ENCODE data around the gene MVB12B. TPM values are rescaled to one million over a fixed set of nuclear protein-coding genes. Genes with fewer than 3 reads are reported as not detected.

MVB12B gene
- total RNA-seq, 2 experiments from 2014 or later = 7.9 to 9.5 TPM

GRCh38 chr9:126298063-126298801, 28.4 kb upstream of the MVB12B start:
- no peaks in the 10 kb centered on the region for H3K9me3 Mint-ChIP-seq
- H3K27ac Mint-ChIP-seq = no peak overlapping the region
- H3K27me3 Mint-ChIP-seq = no peaks in the 10 kb centered on the region
- no peak for DNase-seq
- H3K4me1 Mint-ChIP-seq = peaks cover 2% of the 10 kb centered on the region
- H3K4me3 Mint-ChIP-seq = no peak overlapping the region
- no peaks in the 10 kb centered on the region for H3K36me3 Mint-ChIP-seq

GRCh38 chr9:126299706-126300276, 26.8 kb upstream of the MVB12B start:
- Mint-ChIP-seq H3K9me3 (no peaks in the 10 kb centered on the region), H3K4me3 (no peak overlapping the region), H3K27me3 (no peaks in the 10 kb centered on the region), H3K36me3 (no peaks in the 10 kb centered on the region), H3K4me1 (peaks cover 3% of the 10 kb centered on the region), H3K27ac (no peak overlapping the region)
- DNase-seq = no peak

GRCh38 chr9:126301196-126301595, 25.4 kb upstream of the MVB12B start:
- H3K27me3 Mint-ChIP-seq = no peaks in the 10 kb centered on the region
- DNase-seq = no peak
- no peaks in the 10 kb centered on the region for H3K9me3 Mint-ChIP-seq
- H3K4me1 Mint-ChIP-seq = peaks cover 4% of the 10 kb centered on the region
- no peaks in the 10 kb centered on the region for H3K36me3 Mint-ChIP-seq
- H3K4me3 Mint-ChIP-seq = no peak overlapping the region
- H3K27ac Mint-ChIP-seq = no peak overlapping the region

- no peaks in the 10 kb centered on the region for H3K27me3 Mint-ChIP-seq
- peak; percentile 36 for DNase-seq
- no peak overlapping the region for H3K4me3 Mint-ChIP-seq
Measured at GRCh38 chr9:126301985-126302603, 24.5 kb upstream of the MVB12B start.

GRCh38 chr9:126302730-126303129, 23.9 kb upstream of the MVB12B start:
- Mint-ChIP-seq H3K27me3 (no peaks in the 10 kb centered on the region), H3K4me3 (no peak overlapping the region), H3K4me1 (peaks cover 4% of the 10 kb centered on the region), H3K9me3 (no peaks in the 10 kb centered on the region), H3K27ac (no peak overlapping the region), H3K36me3 (no peaks in the 10 kb centered on the region)
- no peak for DNase-seq

More at GRCh38 chr9:126301985-126302603, 24.5 kb upstream of the MVB12B start:
- no peaks in the 10 kb centered on the region for H3K36me3 Mint-ChIP-seq
- no peaks in the 10 kb centered on the region for H3K9me3 Mint-ChIP-seq
- no peak overlapping the region for H3K27ac Mint-ChIP-seq
- H3K4me1 Mint-ChIP-seq = peaks cover 4% of the 10 kb centered on the region

GRCh38 chr9:126303488-126303887, 23.1 kb upstream of the MVB12B start:
- no peak for DNase-seq
- Mint-ChIP-seq H3K27ac (no peak overlapping the region), H3K4me3 (no peak overlapping the region), H3K27me3 (no peaks in the 10 kb centered on the region), H3K36me3 (no peaks in the 10 kb centered on the region), H3K9me3 (no peaks in the 10 kb centered on the region), H3K4me1 (peaks cover 4% of the 10 kb centered on the region)

GRCh38 chr9:126304207-126304970, 22.2 kb upstream of the MVB12B start:
- peaks cover 4% of the 10 kb centered on the region for H3K4me1 Mint-ChIP-seq
- no peak overlapping the region for H3K4me3 Mint-ChIP-seq
- H3K36me3 Mint-ChIP-seq = no peaks in the 10 kb centered on the region
- H3K27ac Mint-ChIP-seq = no peak overlapping the region
- H3K27me3 Mint-ChIP-seq = no peaks in the 10 kb centered on the region
- no peaks in the 10 kb centered on the region for H3K9me3 Mint-ChIP-seq
- DNase-seq = no peak

- H3K36me3 Mint-ChIP-seq = no peaks in the 10 kb centered on the region
- DNase-seq = no peak
- no peaks in the 10 kb centered on the region for H3K9me3 Mint-ChIP-seq
- no peak overlapping the region for H3K4me3 Mint-ChIP-seq
- H3K4me1 Mint-ChIP-seq = peaks cover 4% of the 10 kb centered on the region
- H3K27me3 Mint-ChIP-seq = no peaks in the 10 kb centered on the region
- no peak overlapping the region for H3K27ac Mint-ChIP-seq
Measured at GRCh38 chr9:126304971-126305320, 21.7 kb upstream of the MVB12B start.

GRCh38 chr9:126306071-126306647, 20.5 kb upstream of the MVB12B start:
- H3K4me1 Mint-ChIP-seq = peaks cover 4% of the 10 kb centered on the region
- no peaks in the 10 kb centered on the region for H3K27me3 Mint-ChIP-seq
- no peak overlapping the region for H3K27ac Mint-ChIP-seq
- H3K4me3 Mint-ChIP-seq = no peak overlapping the region
- no peak for DNase-seq
- H3K36me3 Mint-ChIP-seq = no peaks in the 10 kb centered on the region
- no peaks in the 10 kb centered on the region for H3K9me3 Mint-ChIP-seq

GRCh38 chr9:126307322-126308061, 19.1 kb upstream of the MVB12B start:
- H3K36me3 Mint-ChIP-seq = peaks cover 2% of the 10 kb centered on the region
- no peak overlapping the region for H3K4me3 Mint-ChIP-seq
- no peaks in the 10 kb centered on the region for H3K27me3 Mint-ChIP-seq
- H3K4me1 Mint-ChIP-seq = peaks cover 4% of the 10 kb centered on the region
- no peak overlapping the region for H3K27ac Mint-ChIP-seq
- no peak for DNase-seq
- H3K9me3 Mint-ChIP-seq = peaks cover 2% of the 10 kb centered on the region

GRCh38 chr9:126309427-126310189, 17.0 kb upstream of the MVB12B start:
- Mint-ChIP-seq H3K27ac (no peak overlapping the region), H3K4me1 (peaks cover 5% of the 10 kb centered on the region), H3K4me3 (no peak overlapping the region), H3K36me3 (peaks cover 2% of the 10 kb centered on the region), H3K27me3 (no peaks in the 10 kb centered on the region), H3K9me3 (peaks cover 2% of the 10 kb centered on the region)
- DNase-seq = no peak

- Mint-ChIP-seq H3K27me3 (no peaks in the 10 kb centered on the region), H3K36me3 (peaks cover 2% of the 10 kb centered on the region), H3K9me3 (peaks cover 2% of the 10 kb centered on the region), H3K4me1 (peaks cover 10% of the 10 kb centered on the region), H3K27ac (no peak overlapping the region), H3K4me3 (no peak overlapping the region)
- DNase-seq = no peak
Measured at GRCh38 chr9:126312584-126313551, 13.8 kb upstream of the MVB12B start.

GRCh38 chr9:126316085-126316655, 10.5 kb upstream of the MVB12B start:
- Mint-ChIP-seq H3K4me3 (no peak overlapping the region), H3K27ac (no peak overlapping the region), H3K4me1 (peaks cover 19% of the 10 kb centered on the region), H3K36me3 (peaks cover 2% of the 10 kb centered on the region), H3K27me3 (no peaks in the 10 kb centered on the region), H3K9me3 (peaks cover 2% of the 10 kb centered on the region)
- DNase-seq = no peak

Data from activated naive CD8-positive, alpha-beta T cell treated with anti-CD3 and anti-CD28 coated beads for 36 hours (primary cell).